OCI-LY7 (cell line): ENCODE data around the gene RUNX1. TPM values are rescaled to one million over a fixed set of nuclear protein-coding genes. Genes with fewer than 3 reads are reported as not detected.

Experiments used
- BruUV-seq: library from RNA; stranded (reverse); fragments of 400-500 nt; replicated peaks from 2 replicates; lab custom pipeline; 2021; lab: Mats Ljungman, UMichigan
- CTCF ChIA-PET: fragments of 300-600 bp; sonication (Branson Sonifier 250); formaldehyde crosslinking; loops from one replicate; lab custom pipeline; 2022; ENCODE audit warnings: antibody characterized with exemption; ENCODE audit not compliant: unreplicated experiment; lab: Charles Lee
- POLR2A ChIA-PET: fragments of 300-600 bp; sonication (Branson Sonifier 250); formaldehyde crosslinking; loops from one replicate; lab custom pipeline; 2022; ENCODE audit warnings: antibody characterized with exemption; lab: Charles Lee
- DNase-seq: peaks from one replicate; pipeline ENCODE4 v3.0.0-alpha.2; 2015; ENCODE audit warnings: low spot score
- H2AFZ ChIP-seq: fragments of 200-600 bp; sonication (generic), shearing (Covaris generic); 2 replicates; pipeline ENCODE4 v1.6.1; 2014; ENCODE audit warnings: mild to moderate bottlenecking, antibody characterized with exemption, low read length, moderate library complexity
- H3K27ac ChIP-seq: fragments of 200-600 bp; sonication (generic); 2 replicates; pipeline ENCODE4 v1.5.1; 2014; ENCODE audit warnings: mixed run types, low read depth, mild to moderate bottlenecking, moderate library complexity, low read length, inconsistent platforms; ENCODE audit not compliant: poor library complexity, severe bottlenecking
- H3K36me3 ChIP-seq: fragments of 200-600 bp; sonication (generic); 2 replicates; pipeline ENCODE4 v1.6.1; 2014; ENCODE audit warnings: mild to moderate bottlenecking, antibody characterized with exemption, low read length, moderate library complexity, mixed read lengths; ENCODE audit not compliant: insufficient read depth
- H3K4me1 ChIP-seq: fragments of 200-600 bp; sonication (generic); 2 replicates; pipeline ENCODE4 v1.5.1; 2014; ENCODE audit warnings: mild to moderate bottlenecking, low read length; ENCODE audit not compliant: insufficient read depth, poor library complexity, severe bottlenecking
- H3K4me2 ChIP-seq: fragments of 200-600 bp; sonication (generic); 2 replicates; pipeline ENCODE4 v1.6.1; 2014; ENCODE audit warnings: mild to moderate bottlenecking, low read length
- H3K4me3 ChIP-seq: fragments of 200-600 bp; sonication (generic); 2 replicates; pipeline ENCODE4 v1.5.1; 2014; ENCODE audit warnings: mild to moderate bottlenecking, low read depth, low read length; ENCODE audit not compliant: poor library complexity, severe bottlenecking
- H3K79me2 ChIP-seq: fragments of 200-600 bp; sonication (generic); 2 replicates; pipeline ENCODE4 v1.6.1; 2016; ENCODE audit warnings: low read depth, mild to moderate bottlenecking, low read length, moderate library complexity, mixed read lengths; ENCODE audit not compliant: insufficient read depth
- H3K9me2 ChIP-seq: fragments of 200-600 bp; sonication (generic); 2 replicates; pipeline ENCODE4 v1.6.1; 2016; ENCODE audit warnings: mild to moderate bottlenecking, low read length, mixed read lengths; ENCODE audit not compliant: insufficient read depth
- H3K9me3 ChIP-seq: fragments of 200-600 bp; sonication (generic); 2 replicates; pipeline ENCODE4 v1.6.1; 2014; ENCODE audit warnings: mild to moderate bottlenecking, mixed run types, low read length, mixed read lengths
- H4K20me1 ChIP-seq: fragments of 200-600 bp; sonication (generic); 2 replicates; pipeline ENCODE4 v1.6.1; 2014; ENCODE audit warnings: mild to moderate bottlenecking, antibody characterized with exemption, low read length, moderate library complexity, mixed read lengths; ENCODE audit not compliant: insufficient read depth
- EZH2phosphoT487 ChIP-seq: fragments of 200-600 bp; sonication (generic); IDR thresholded peaks from 2 replicates; pipeline ENCODE4 v1.6.1; 2018; ENCODE audit warnings: low read depth, borderline replicate concordance, mild to moderate bottlenecking, mixed run types, antibody characterized with exemption, low read length, moderate library complexity, mixed read lengths
- intact Hi-C: fragments of 100-400 bp; cut with micrococcal nuclease; formaldehyde crosslinking; loops from one replicate; pipeline ENCODE4 v1.10.0; 2022; ENCODE audit not compliant: unreplicated experiment
- total RNA-seq, 2 experiments: library from RNA; depleted of rRNA in 1 of 2; stranded (reverse); fragments of >200 nt in 1 of 2; shearing (Covaris generic) in 1 of 2; gene quantifications; 2 replicates each; pipeline ENCODE4 v1.2.3, GENCODE V29; 2014 to 2022
- TF ChIP-seq, protein P1 (sequence below): fragments of 200-600 bp; sonication (generic); conservative IDR thresholded peaks from 2 replicates; pipeline ENCODE4 v1.5.1; 2014; ENCODE audit warnings: mild to moderate bottlenecking, antibody characterized with exemption, low read length, moderate library complexity, mixed read lengths

RUNX1 gene
- total RNA-seq, 2 experiments from 2014 or later: 30.5 to 40.8 TPM

- H2AFZ ChIP-seq: no peak overlapping the region
- 0 out of 2 replicates have a peak, but pooled peaks cover 5% of the 10 kb centered on the region for H3K9me3 ChIP-seq
- no peak overlapping the region for H3K27ac ChIP-seq
- no peak overlapping the region for H3K4me3 ChIP-seq
- DNase-seq: no peak
- no peaks in the 10 kb centered on the region for H3K4me1 ChIP-seq
- no TSS peak for BruUV-seq
- ChIA-PET CTCF (no interaction called here), POLR2A (no interaction called here)
- H3K36me3 ChIP-seq: peaks cover 86% of the 10 kb centered on the region
- intact Hi-C loops: no loop called here
- no peaks in the 10 kb centered on the region for H3K9me2 ChIP-seq
- H3K79me2 ChIP-seq: no peaks in the 10 kb centered on the region
- H4K20me1 ChIP-seq: no peaks in the 10 kb centered on the region
- no peak for TF ChIP-seq EZH2phosphoT487
- TF ChIP-seq, protein P1, sequence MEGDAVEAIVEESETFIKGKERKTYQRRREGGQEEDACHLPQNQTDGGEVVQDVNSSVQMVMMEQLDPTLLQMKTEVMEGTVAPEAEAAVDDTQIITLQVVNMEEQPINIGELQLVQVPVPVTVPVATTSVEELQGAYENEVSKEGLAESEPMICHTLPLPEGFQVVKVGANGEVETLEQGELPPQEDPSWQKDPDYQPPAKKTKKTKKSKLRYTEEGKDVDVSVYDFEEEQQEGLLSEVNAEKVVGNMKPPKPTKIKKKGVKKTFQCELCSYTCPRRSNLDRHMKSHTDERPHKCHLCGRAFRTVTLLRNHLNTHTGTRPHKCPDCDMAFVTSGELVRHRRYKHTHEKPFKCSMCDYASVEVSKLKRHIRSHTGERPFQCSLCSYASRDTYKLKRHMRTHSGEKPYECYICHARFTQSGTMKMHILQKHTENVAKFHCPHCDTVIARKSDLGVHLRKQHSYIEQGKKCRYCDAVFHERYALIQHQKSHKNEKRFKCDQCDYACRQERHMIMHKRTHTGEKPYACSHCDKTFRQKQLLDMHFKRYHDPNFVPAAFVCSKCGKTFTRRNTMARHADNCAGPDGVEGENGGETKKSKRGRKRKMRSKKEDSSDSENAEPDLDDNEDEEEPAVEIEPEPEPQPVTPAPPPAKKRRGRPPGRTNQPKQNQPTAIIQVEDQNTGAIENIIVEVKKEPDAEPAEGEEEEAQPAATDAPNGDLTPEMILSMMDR: no peak
- no peak overlapping the region for H3K4me2 ChIP-seq
Observed at GRCh38 chr21:34827445-34828235, 221.5 kb downstream of the RUNX1 start.

DNA sequence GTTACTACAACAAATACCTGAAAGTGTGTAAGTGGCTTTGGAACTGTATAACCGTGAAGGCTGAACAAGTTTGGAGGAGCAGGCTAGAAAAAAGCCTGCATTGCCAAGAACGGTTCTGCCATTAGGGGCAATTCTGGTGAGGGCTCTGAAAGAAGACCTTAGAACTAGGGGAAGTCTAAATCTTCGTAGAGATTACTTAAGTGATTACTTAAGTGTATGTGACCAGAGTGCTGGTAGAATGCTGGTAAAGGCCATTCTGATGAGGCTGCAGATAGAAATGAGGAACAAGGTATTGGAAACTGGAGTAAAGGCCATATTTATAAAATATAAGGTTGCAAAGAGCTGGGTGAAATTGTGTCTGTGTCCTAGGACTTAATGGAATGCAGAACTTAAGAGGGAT lies 222.3 kb downstream of the RUNX1 start:
- H4K20me1 ChIP-seq: no peaks in the 10 kb centered on the region
- H3K79me2 ChIP-seq: no peaks in the 10 kb centered on the region
- no peak for DNase-seq
- no peak overlapping the region for H3K4me2 ChIP-seq
- ChIA-PET POLR2A (no interaction called here), CTCF (no interaction called here)
- intact Hi-C loops: no loop called here
- BruUV-seq: no TSS peak
- H3K9me2 ChIP-seq: no peaks in the 10 kb centered on the region
- H3K27ac ChIP-seq: no peak overlapping the region
- H3K9me3 ChIP-seq: 0 out of 2 replicates have a peak, but pooled peaks cover 5% of the 10 kb centered on the region
- H3K36me3 ChIP-seq: peaks cover 83% of the 10 kb centered on the region
- no peak overlapping the region for H2AFZ ChIP-seq
- TF ChIP-seq, protein P1: no peak
- TF ChIP-seq EZH2phosphoT487: no peak
- H3K4me3 ChIP-seq: no peak overlapping the region
- H3K4me1 ChIP-seq: no peaks in the 10 kb centered on the region

DNA sequence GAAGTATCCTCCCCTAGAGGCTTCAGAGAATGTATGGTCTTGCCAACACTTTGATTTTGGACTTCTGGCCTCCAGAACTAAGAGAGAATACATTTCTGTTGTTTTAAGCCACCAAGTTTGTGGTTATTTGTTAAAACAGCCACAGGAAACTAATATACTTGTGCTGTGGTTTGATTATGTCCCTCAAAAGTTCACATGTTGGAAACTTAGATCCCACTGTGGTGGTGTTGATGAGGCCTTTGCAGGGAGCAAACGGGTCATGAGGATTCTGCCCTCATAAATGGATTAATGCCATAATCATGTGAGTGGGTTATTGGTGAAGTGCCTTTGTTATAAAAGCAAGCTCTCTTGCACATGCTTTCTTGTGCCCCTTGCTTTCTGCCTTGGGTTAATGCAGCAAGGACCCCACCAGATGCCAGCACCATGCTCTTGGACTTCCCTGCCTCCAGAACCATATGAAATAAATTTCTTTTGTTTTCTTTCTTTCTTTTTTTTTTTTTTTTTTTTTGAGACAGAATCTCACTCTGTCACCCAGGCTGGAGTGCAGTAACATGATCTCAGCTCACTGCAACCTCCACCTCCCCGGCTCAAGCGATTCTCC lies 223.1 kb downstream of the RUNX1 start:
- CTCF ChIA-PET: no interaction called here

More for the DNA sequence above, 223.1 kb downstream of the RUNX1 start:
- intact Hi-C loops: no loop called here
- POLR2A ChIA-PET: no interaction called here
- Histone ChIP-seq H3K27ac (no peak overlapping the region), H3K4me2 (no peak overlapping the region), H4K20me1 (no peaks in the 10 kb centered on the region), H3K79me2 (no peaks in the 10 kb centered on the region), H3K4me1 (no peaks in the 10 kb centered on the region), H3K4me3 (no peak overlapping the region), H3K9me2 (no peaks in the 10 kb centered on the region), H3K36me3 (peaks cover 83% of the 10 kb centered on the region), H2AFZ (no peak overlapping the region), H3K9me3 (0 out of 2 replicates have a peak, but pooled peaks cover 5% of the 10 kb centered on the region)
- BruUV-seq: no TSS peak
- no peak for DNase-seq
- TF ChIP-seq, protein P1: no peak
- no peak for TF ChIP-seq EZH2phosphoT487
